Upper lobe of left lung (tissue), 6 donors: ENCODE results near the gene MECP2. TPM values are rescaled to one million over a fixed set of nuclear protein-coding genes. Genes with fewer than 3 reads are reported as not detected.

ENCODE experiments used
- ATAC-seq, 2 donors: fragments of 200-7000 bp; cut with Tn5 transposase; one replicate each; pipeline ENCODE4 v1.9.1; 2022; ENCODE audit warnings: mild to moderate bottlenecking in 2 of 2, moderate library complexity in 2 of 2; ENCODE audit not compliant: low FRiP score in 2 of 2
- DNase-seq, 2 donors: peaks; one replicate each; pipeline ENCODE4 v3.0.0-alpha.2; 2019 to 2020
- H3K27ac ChIP-seq, 4 donors: fragments of 200-600 bp; sonication (generic); one replicate each; pipeline ENCODE4 v1.5.1; 2016 to 2019
- H3K27me3 ChIP-seq, 4 donors: fragments of 200-600 bp; sonication (generic); one replicate each; pipeline ENCODE4 v1.5.1; 2017 to 2019
- H3K36me3 ChIP-seq, 4 donors: fragments of 200-600 bp; sonication (generic); one replicate each; pipeline ENCODE4 v1.5.1; 2016 to 2019
- H3K4me1 ChIP-seq, 4 donors: fragments of 200-600 bp; sonication (generic); one replicate each; pipeline ENCODE4 v1.5.1; 2018 to 2019
- H3K4me3 ChIP-seq, 4 donors: fragments of 200-600 bp; sonication (generic); one replicate each; pipeline ENCODE4 v1.5.1; 2017 to 2019; ENCODE audit warnings: mild to moderate bottlenecking in 2 of 4, moderate library complexity in 1 of 4
- H3K9me3 ChIP-seq, 4 donors: fragments of 200-600 bp; sonication (generic); one replicate each; pipeline ENCODE4 v1.5.1; 2018 to 2019
- CTCF ChIP-seq, 6 experiments: fragments of 450-650 bp in 4 of 6; fragments of 200-600 bp in 2 of 6; sonication (generic) in 2 of 6; IDR thresholded peaks; one replicate each; pipeline ENCODE4 v1.5.1; 2016 to 2019; ENCODE audit warnings: antibody characterized with exemption in 6 of 6
- EP300 ChIP-seq, 4 donors: sonication (generic); formaldehyde crosslinking; IDR thresholded peaks; one replicate each; pipeline ENCODE4 v1.5.1; 2017; ENCODE audit warnings: antibody characterized with exemption in 4 of 4, control low read depth in 2 of 4
- POLR2A ChIP-seq, 4 donors: fragments of 450-650 bp; IDR thresholded peaks; one replicate each; pipeline ENCODE4 v1.5.1; 2016 to 2017; ENCODE audit warnings: antibody characterized with exemption in 4 of 4, mild to moderate bottlenecking in 2 of 4
- POLR2AphosphoS5 ChIP-seq, 2 donors: sonication (generic); formaldehyde crosslinking; IDR thresholded peaks; one replicate each; pipeline ENCODE4 v1.5.1; 2017; ENCODE audit warnings: antibody characterized with exemption in 2 of 2
- WGBS, 2 donors: methylation state at CpG; one replicate each; pipeline ENCODE4 v1.1.5; 2017 to 2018; 5-methylcytosine and 5-hydroxymethylcytosine counted together
- total RNA-seq, 6 donors: library from RNA; depleted of rRNA in 4 of 6; stranded (reverse); fragments of >200 nt in 4 of 6; gene quantifications; one replicate each; pipeline versions ENCODE4 v1.1.0 to v1.2.1, GENCODE V29; 2016 to 2021
- donor health status: DM: no; HTN: no; CAD: no; lungs with moderate emphysema.
- donor health status: DM: no; HTN: yes; CAD: no; lungs with severe emphysema.

MECP2 gene
- total RNA-seq, 6 donors from 2014 or later = 43.3 to 110 (median 59.3) TPM

GRCh38 chrX:154027986-154028385 lies 69.5 kb downstream of the MECP2 start:
- no peak for ATAC-seq
- no peak overlapping the region for H3K27ac ChIP-seq
- WGBS, 2 donors = 48 to 82% methylated on average over 1 of the region's 1 CpG
- no peak for DNase-seq
- no peaks in the 10 kb centered on the region for H3K4me1 ChIP-seq
- peaks cover 0 to 54% (median 21%) of the 10 kb centered on the region in 4 donors for H3K36me3 ChIP-seq
- no peaks in the 10 kb centered on the region for H3K27me3 ChIP-seq
- TF ChIP-seq POLR2A (IDR thresholded peaks at IDR 0.05) (no peak), POLR2AphosphoS5 (IDR thresholded peaks at IDR 0.05) (no peak), EP300 (IDR thresholded peaks at IDR 0.05) (no peak), CTCF (IDR thresholded peaks at IDR 0.05) (no peak)
- no peak overlapping the region for H3K4me3 ChIP-seq
- no peaks in the 10 kb centered on the region for H3K9me3 ChIP-seq

GRCh38 chrX:154027022-154027402 lies 70.5 kb downstream of the MECP2 start:
- Histone ChIP-seq H3K36me3 (peaks cover 0 to 50% (median 20%) of the 10 kb centered on the region in 4 donors), H3K4me1 (no peaks in the 10 kb centered on the region), H3K27ac (no peak overlapping the region), H3K4me3 (no peak overlapping the region), H3K9me3 (no peaks in the 10 kb centered on the region), H3K27me3 (no peaks in the 10 kb centered on the region)
- ATAC-seq = no peak
- WGBS, 2 donors = 85 to 95% methylated on average over 3 to 6 of the region's 6 CpGs
- TF ChIP-seq POLR2AphosphoS5 (IDR thresholded peaks at IDR 0.05) = no peak
- no peak for TF ChIP-seq EP300 (IDR thresholded peaks at IDR 0.05)
- TF ChIP-seq CTCF (IDR thresholded peaks at IDR 0.05) = no peak
- TF ChIP-seq POLR2A (IDR thresholded peaks at IDR 0.05) = no peak
- no peak for DNase-seq

GRCh38 chrX:154026136-154027021 lies 71.1 kb downstream of the MECP2 start:
- H3K27ac ChIP-seq = no peak overlapping the region
- no peak for ATAC-seq

GRCh38 chrX:154025230-154025629 lies 72.3 kb downstream of the MECP2 start:
- WGBS, 2 donors = 70 to 71% methylated on average over 1 to 8 of the region's 8 CpGs
- Histone ChIP-seq H3K4me3 (no peak overlapping the region), H3K27ac (no peak overlapping the region), H3K4me1 (peaks cover 0 to 10% (median 4%) of the 10 kb centered on the region in 4 donors), H3K27me3 (no peaks in the 10 kb centered on the region), H3K36me3 (peaks cover 0 to 32% (median 6%) of the 10 kb centered on the region in 4 donors), H3K9me3 (no peaks in the 10 kb centered on the region)
- ATAC-seq = peak in 1 of 2 donors; percentile 12
- DNase-seq = no peak
- no peak for TF ChIP-seq POLR2AphosphoS5 (IDR thresholded peaks at IDR 0.05)
- TF ChIP-seq POLR2A (IDR thresholded peaks at IDR 0.05) = no peak
- no peak for TF ChIP-seq EP300 (IDR thresholded peaks at IDR 0.05)
- TF ChIP-seq CTCF (IDR thresholded peaks at IDR 0.05) = no peak

More at GRCh38 chrX:154026136-154027021, 71.1 kb downstream of the MECP2 start:
- H3K36me3 ChIP-seq = peaks cover 0 to 44% (median 16%) of the 10 kb centered on the region in 4 donors
- H3K4me1 ChIP-seq = no peaks in the 10 kb centered on the region
- no peak for DNase-seq
- H3K4me3 ChIP-seq = no peak overlapping the region
- WGBS, 2 donors = 91% methylated on average over 12 to 21 of the region's 21 CpGs
- H3K27me3 ChIP-seq = no peaks in the 10 kb centered on the region
- no peaks in the 10 kb centered on the region for H3K9me3 ChIP-seq
- TF ChIP-seq EP300 (IDR thresholded peaks at IDR 0.05) (no peak), POLR2A (IDR thresholded peaks at IDR 0.05) (no peak), CTCF (IDR thresholded peaks at IDR 0.05) (no peak), POLR2AphosphoS5 (IDR thresholded peaks at IDR 0.05) (no peak)
